HEK293T (cell line): Measurements from ENCODE around the gene EEF1B2.

Source experiments
- ARNT ChIP-seq: fragments of 450-650 bp; IDR thresholded peaks from 2 replicates; pipeline ENCODE4 v1.6.1; 2017; ENCODE audit warnings: mild to moderate bottlenecking
- BHLHE40 ChIP-seq: fragments of 450-650 bp; IDR thresholded peaks from 2 replicates; pipeline ENCODE4 v1.6.1; 2016; ENCODE audit warnings: mild to moderate bottlenecking, moderate library complexity, borderline replicate concordance
- ELF4 ChIP-seq: fragments of 450-650 bp; IDR thresholded peaks from 2 replicates; pipeline ENCODE4 v1.6.1; 2017; ENCODE audit warnings: antibody characterized with exemption
- FOXA1 ChIP-seq: fragments of 450-650 bp; IDR thresholded peaks from 2 replicates; pipeline ENCODE4 v1.6.1; 2016; ENCODE audit warnings: mild to moderate bottlenecking
- FOXK2 ChIP-seq: fragments of 450-650 bp; IDR thresholded peaks from 2 replicates; pipeline ENCODE4 v1.6.1; 2016; ENCODE audit warnings: mild to moderate bottlenecking
- FOXM1 ChIP-seq: fragments of 450-650 bp; IDR thresholded peaks from 2 replicates; pipeline ENCODE4 v1.6.1; 2017; ENCODE audit warnings: mild to moderate bottlenecking, borderline replicate concordance
- HDGF ChIP-seq: fragments of 450-650 bp; IDR thresholded peaks from 2 replicates; pipeline ENCODE4 v1.6.1; 2017; ENCODE audit warnings: antibody characterized with exemption, borderline replicate concordance
- NFRKB ChIP-seq: fragments of 450-650 bp; IDR thresholded peaks from 2 replicates; pipeline ENCODE4 v1.6.1; 2016; ENCODE audit warnings: mild to moderate bottlenecking, moderate library complexity
- PKNOX1 ChIP-seq: fragments of 450-650 bp; IDR thresholded peaks from 2 replicates; pipeline ENCODE4 v1.6.1; 2016
- SP1 ChIP-seq: fragments of 450-650 bp; IDR thresholded peaks from 2 replicates; pipeline ENCODE4 v1.6.1; 2017
- SUZ12 ChIP-seq: fragments of 450-650 bp; IDR thresholded peaks from 2 replicates; pipeline ENCODE4 v1.6.1; 2016; ENCODE audit warnings: mild to moderate bottlenecking
- TARDBP ChIP-seq: fragments of 450-650 bp; IDR thresholded peaks from 2 replicates; pipeline ENCODE4 v1.6.1; 2016

GRCh38 chr2:206159346-206160124 lies at the start of gene EEF1B2, which contains the start of gene NDUFS1:
- TF ChIP-seq TARDBP (no peak), BHLHE40 (no peak), SUZ12 (no peak), PKNOX1 (peak; percentile 35; the same call in 1 of the 2 replicates), ARNT (no peak), FOXM1 (no peak), FOXK2 (no peak), FOXA1 (no peak), SP1 (no peak), HDGF (no peak), NFRKB (no peak), ELF4 (no peak)
